Activated CD4-positive, alpha-beta T cell treated with anti-CD3 and anti-CD28 coated beads, Interleukin-2, Interleukin-4, amounts not matched to agents 100 ng/mL and 50 ng/mL, durations not matched to agents 16 hours and 8 hours (primary cell): ENCODE results near the gene SLC22A9.
"Not testable (repeated sequence)": the region's sequence is repeated elsewhere in the genome, so short reads cannot be mapped to it uniquely, and the experiment has no call there.

Experiments used
- DNase-seq: peaks from one replicate; pipeline ENCODE4 v3.0.0-alpha.2; 2020; ENCODE audit warnings: low spot score

SLC22A9 gene

GRCh38 chr11:63369165-63369970, at the start of gene SLC22A9:
TSS of gene SLC22A9 (plus strand) at chr11:63369785. CDS start at chr11:63370057, 272 bp downstream.
- DNase-seq, result no peak

- no peak for DNase-seq
Measured at GRCh38 chr11:63321723-63322122, 47.9 kb upstream of the SLC22A9 start.

- not testable (repeated sequence) for DNase-seq
Measured at GRCh38 chr11:63335089-63335488, 34.5 kb upstream of the SLC22A9 start.

- no peak for DNase-seq
Measured at GRCh38 chr11:63337070-63337469, 32.5 kb upstream of the SLC22A9 start.

GRCh38 chr11:63343130-63343529, 26.5 kb upstream of the SLC22A9 start:
- DNase-seq, result no peak

- no peak for DNase-seq
Measured at GRCh38 chr11:63352144-63352543, 17.4 kb upstream of the SLC22A9 start.

- DNase-seq, result no peak
Measured at GRCh38 chr11:63362196-63362793, 7.3 kb upstream of the SLC22A9 start.

- DNase-seq, result no peak
Measured at GRCh38 chr11:63369971-63370588, 495 bp downstream of the SLC22A9 start.

GRCh38 chr11:63371396-63371795, 1.8 kb downstream of the SLC22A9 start:
- DNase-seq, result no peak

- no peak for DNase-seq
Measured at GRCh38 chr11:63375434-63375833, 5.8 kb downstream of the SLC22A9 start.

- DNase-seq, result no peak
Measured at GRCh38 chr11:63380130-63380529, 10.5 kb downstream of the SLC22A9 start.

GRCh38 chr11:63395697-63396096, 26.1 kb downstream of the SLC22A9 start:
- no peak for DNase-seq

GRCh38 chr11:63404161-63404935, 34.8 kb downstream of the SLC22A9 start:
- no peak for DNase-seq

GRCh38 chr11:63405114-63405513, 35.5 kb downstream of the SLC22A9 start:
- DNase-seq, result no peak

GRCh38 chr11:63406458-63406857, 36.9 kb downstream of the SLC22A9 start:
- no peak for DNase-seq

- DNase-seq, result no peak
Measured at GRCh38 chr11:63417174-63417852, 47.7 kb downstream of the SLC22A9 start.

GRCh38 chr11:63427971-63428508, 58.5 kb downstream of the SLC22A9 start:
- no peak for DNase-seq

GRCh38 chr11:63430731-63431130, 61.1 kb downstream of the SLC22A9 start:
- not testable (repeated sequence) for DNase-seq

- DNase-seq, result not testable (repeated sequence)
Measured at GRCh38 chr11:63435351-63435750, 65.8 kb downstream of the SLC22A9 start.

GRCh38 chr11:63435831-63436230, 66.2 kb downstream of the SLC22A9 start:
- not testable (repeated sequence) for DNase-seq

- peak; percentile 10 for DNase-seq
Measured at GRCh38 chr11:63443714-63444113, 74.1 kb downstream of the SLC22A9 start.
